OCI-LY1 (cell line): ENCODE measurements around the gene RNF112.

Experiments used
- CTCF ChIP-seq: fragments of 200-600 bp; sonication (generic), shearing (Covaris generic); IDR thresholded peaks from 2 replicates; pipeline ENCODE4 v1.5.1; 2017; ENCODE audit warnings: mild to moderate bottlenecking, antibody characterized with exemption, low read length, moderate library complexity, mixed read lengths
- EZH2 ChIP-seq: fragments of 200-600 bp; sonication (generic), shearing (Covaris generic); IDR thresholded peaks from 2 replicates; pipeline ENCODE4 v1.8.0; 2017; ENCODE audit warnings: borderline replicate concordance, mixed run types, mild to moderate bottlenecking, antibody characterized with exemption, low read length, moderate library complexity, mixed read lengths

- no peak for TF ChIP-seq CTCF
- TF ChIP-seq EZH2 = no peak
Observed at GRCh38 chr17:19461681-19462080, 50.6 kb downstream of the RNF112 start.
